Activated CD8-positive, alpha-beta memory T cell treated with anti-CD3 and anti-CD28 coated beads, Interleukin-2, amount 50 U/mL, for 1 hour (primary cell): ENCODE results near the gene AK6.
"Not testable (repeated sequence)": the region's sequence is repeated elsewhere in the genome, so short reads cannot be mapped to it uniquely, and the experiment has no call there.

Experiments
- DNase-seq: peaks from one replicate; pipeline ENCODE4 v3.0.0-alpha.2; 2020; ENCODE audit errors: extremely low read depth

The AK6 gene

GRCh38 chr5:69335341-69335935 is 33.9 kb downstream of the AK6 start:
- DNase-seq = no peak

GRCh38 chr5:69334793-69335268 is 34.5 kb downstream of the AK6 start:
- DNase-seq = peak; percentile 34

- not testable (repeated sequence) for DNase-seq
Measured at GRCh38 chr5:69333668-69334315, 35.5 kb downstream of the AK6 start.

- DNase-seq = no peak
Measured at GRCh38 chr5:69331528-69332445, 37.5 kb downstream of the AK6 start.

GRCh38 chr5:69329905-69330489 is 39.3 kb downstream of the AK6 start:
- DNase-seq = no peak

GRCh38 chr5:69326365-69326764 is 43.0 kb downstream of the AK6 start:
- no peak for DNase-seq

GRCh38 chr5:69317391-69317790 is 51.9 kb downstream of the AK6 start:
- no peak for DNase-seq

- DNase-seq = no peak
Measured at GRCh38 chr5:69315972-69316371, 53.3 kb downstream of the AK6 start.

GRCh38 chr5:69313428-69313827 is 55.9 kb downstream of the AK6 start:
- DNase-seq = no peak

GRCh38 chr5:69312459-69313160 is 56.7 kb downstream of the AK6 start:
- no peak for DNase-seq

- no peak for DNase-seq
Measured at GRCh38 chr5:69309380-69309779, 59.9 kb downstream of the AK6 start.

- no peak for DNase-seq
Measured at GRCh38 chr5:69308046-69308553, 61.2 kb downstream of the AK6 start.

- DNase-seq = no peak
Measured at GRCh38 chr5:69305512-69305911, 63.8 kb downstream of the AK6 start.
